ENCODE data around the gene CDIP1. TPM values are rescaled to one million over a fixed set of nuclear protein-coding genes. Genes with fewer than 3 reads are reported as not detected.

Gene CDIP1
- total RNA-seq, 1 donor from 2014 or later, result 36.4 TPM

- no peak for TF ChIP-seq CTCF (IDR thresholded peaks at IDR 0.05)
- H3K4me1 Mint-ChIP-seq (ENCODE audit: low read depth), result peaks cover 15% of the 10 kb centered on the region
- no peak overlapping the region for H3K27ac Mint-ChIP-seq (ENCODE audit: unreplicated experiment)
- H3K27me3 Mint-ChIP-seq (ENCODE audit: low read depth), result no peaks in the 10 kb centered on the region
- no peaks in the 10 kb centered on the region for H3K9me3 Mint-ChIP-seq (ENCODE audit: low read depth)
- DNase-seq (ENCODE audit: low spot score), result no peak
- H3K4me3 Mint-ChIP-seq (ENCODE audit: unreplicated experiment), result no peak overlapping the region
- peaks cover 14% of the 10 kb centered on the region for H3K36me3 Mint-ChIP-seq (ENCODE audit: low read depth)
Observed at GRCh38 chr16:4468972-4469371, 69.6 kb downstream of the CDIP1 start.

- Mint-ChIP-seq H3K27ac (ENCODE audit: unreplicated experiment) (no peak overlapping the region), H3K4me3 (ENCODE audit: unreplicated experiment) (no peak overlapping the region)
Observed at GRCh38 chr16:4467916-4468315, 70.7 kb downstream of the CDIP1 start.

GRCh38 chr16:4465977-4466779 is 72.4 kb downstream of the CDIP1 start:
- peaks cover 6% of the 10 kb centered on the region for H3K4me1 Mint-ChIP-seq (ENCODE audit: low read depth)
- no peak overlapping the region for H3K27ac Mint-ChIP-seq (ENCODE audit: unreplicated experiment)
- H3K9me3 Mint-ChIP-seq (ENCODE audit: low read depth), result no peaks in the 10 kb centered on the region
- no peaks in the 10 kb centered on the region for H3K27me3 Mint-ChIP-seq (ENCODE audit: low read depth)
- peaks cover 14% of the 10 kb centered on the region for H3K36me3 Mint-ChIP-seq (ENCODE audit: low read depth)
- H3K4me3 Mint-ChIP-seq (ENCODE audit: unreplicated experiment), result no peak overlapping the region
- TF ChIP-seq CTCF (IDR thresholded peaks at IDR 0.05), result no peak
- no peak for DNase-seq (ENCODE audit: low spot score)

More at GRCh38 chr16:4467916-4468315, 70.7 kb downstream of the CDIP1 start:
- no peak for DNase-seq (ENCODE audit: low spot score)
- peaks cover 10% of the 10 kb centered on the region for H3K4me1 Mint-ChIP-seq (ENCODE audit: low read depth)
- H3K36me3 Mint-ChIP-seq (ENCODE audit: low read depth), result peaks cover 14% of the 10 kb centered on the region
- no peaks in the 10 kb centered on the region for H3K9me3 Mint-ChIP-seq (ENCODE audit: low read depth)
- no peak for TF ChIP-seq CTCF (IDR thresholded peaks at IDR 0.05)
- H3K27me3 Mint-ChIP-seq (ENCODE audit: low read depth), result no peaks in the 10 kb centered on the region

GRCh38 chr16:4463522-4464163 is 74.9 kb downstream of the CDIP1 start:
- no peak for TF ChIP-seq CTCF (IDR thresholded peaks at IDR 0.05)
- Mint-ChIP-seq H3K36me3 (ENCODE audit: low read depth) (peaks cover 13% of the 10 kb centered on the region), H3K27ac (ENCODE audit: unreplicated experiment) (no peak overlapping the region), H3K4me1 (ENCODE audit: low read depth) (peaks cover 6% of the 10 kb centered on the region), H3K4me3 (ENCODE audit: unreplicated experiment) (no peak overlapping the region), H3K27me3 (ENCODE audit: low read depth) (no peaks in the 10 kb centered on the region), H3K9me3 (ENCODE audit: low read depth) (no peaks in the 10 kb centered on the region)
- no peak for DNase-seq (ENCODE audit: low spot score)

- H3K4me1 Mint-ChIP-seq (ENCODE audit: low read depth), result peaks cover 6% of the 10 kb centered on the region
- peaks cover 12% of the 10 kb centered on the region for H3K36me3 Mint-ChIP-seq (ENCODE audit: low read depth)
- H3K27me3 Mint-ChIP-seq (ENCODE audit: low read depth), result no peaks in the 10 kb centered on the region
- H3K27ac Mint-ChIP-seq (ENCODE audit: unreplicated experiment), result no peak overlapping the region
- TF ChIP-seq CTCF (IDR thresholded peaks at IDR 0.05), result no peak
- no peaks in the 10 kb centered on the region for H3K9me3 Mint-ChIP-seq (ENCODE audit: low read depth)
- no peak for DNase-seq (ENCODE audit: low spot score)
- H3K4me3 Mint-ChIP-seq (ENCODE audit: unreplicated experiment), result no peak overlapping the region
Observed at GRCh38 chr16:4461250-4462085, 77.1 kb downstream of the CDIP1 start.

All from chondrocyte (in vitro differentiated cells).